LoVo (cell line): Measurements from ENCODE around the gene TFAP2A.

Experiments used
- DNase-seq: peaks from one replicate; pipeline ENCODE4 v3.0.0-alpha.2; 2016; ENCODE audit warnings: low spot score

Gene TFAP2A

GRCh38 chr6:10412461-10413261 lies 2.2 kb downstream of the TFAP2A start:
- DNase-seq = peak; percentile 78

GRCh38 chr6:10411971-10412460 lies 2.9 kb downstream of the TFAP2A start:
- DNase-seq = peak; percentile 78

GRCh38 chr6:10411131-10411970 lies 3.5 kb downstream of the TFAP2A start:
- DNase-seq = no peak

DNA sequence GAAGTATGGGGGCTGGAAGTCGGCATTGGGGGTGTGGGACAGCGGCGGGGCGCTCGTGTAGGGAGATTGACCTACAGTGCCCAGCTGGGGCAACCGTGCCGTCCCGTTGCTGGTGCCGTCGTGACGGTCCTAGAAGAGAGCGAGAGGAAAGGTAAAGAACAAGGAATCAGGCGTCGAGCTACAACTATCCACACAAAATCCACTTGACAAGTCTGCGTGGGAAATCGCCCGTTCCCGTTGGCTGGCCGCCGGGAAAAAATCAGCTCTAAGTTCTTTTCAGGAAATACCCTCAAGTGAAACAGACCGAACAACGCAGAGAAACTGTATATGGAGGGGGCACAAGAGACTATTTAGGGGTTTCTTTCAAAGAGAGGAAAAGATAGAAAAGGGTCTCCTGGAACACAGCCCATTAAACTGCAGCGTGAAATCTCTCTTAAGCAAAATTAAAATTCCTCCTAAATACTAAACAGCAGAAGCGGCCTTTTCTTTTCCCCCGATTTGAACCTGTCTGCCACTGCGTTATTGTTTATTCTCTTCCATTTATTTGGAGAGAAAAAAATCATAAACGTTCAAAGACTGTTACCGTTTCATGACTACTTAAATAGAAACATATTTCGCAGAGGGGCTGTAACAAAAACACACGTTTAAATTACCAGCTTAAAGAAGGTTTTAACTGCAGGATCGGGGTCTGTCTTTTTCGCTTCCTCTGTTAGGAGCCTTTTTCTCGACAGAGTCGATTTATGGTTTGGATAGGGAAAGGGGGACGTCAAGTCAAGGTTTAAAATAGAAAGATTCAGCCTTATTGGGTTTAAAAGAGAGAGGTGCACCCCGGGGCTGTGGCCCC lies 4.4 kb downstream of the TFAP2A start:
- DNase-seq = no peak

GRCh38 chr6:10409731-10410206 lies 5.1 kb downstream of the TFAP2A start:
- no peak for DNase-seq

DNA sequence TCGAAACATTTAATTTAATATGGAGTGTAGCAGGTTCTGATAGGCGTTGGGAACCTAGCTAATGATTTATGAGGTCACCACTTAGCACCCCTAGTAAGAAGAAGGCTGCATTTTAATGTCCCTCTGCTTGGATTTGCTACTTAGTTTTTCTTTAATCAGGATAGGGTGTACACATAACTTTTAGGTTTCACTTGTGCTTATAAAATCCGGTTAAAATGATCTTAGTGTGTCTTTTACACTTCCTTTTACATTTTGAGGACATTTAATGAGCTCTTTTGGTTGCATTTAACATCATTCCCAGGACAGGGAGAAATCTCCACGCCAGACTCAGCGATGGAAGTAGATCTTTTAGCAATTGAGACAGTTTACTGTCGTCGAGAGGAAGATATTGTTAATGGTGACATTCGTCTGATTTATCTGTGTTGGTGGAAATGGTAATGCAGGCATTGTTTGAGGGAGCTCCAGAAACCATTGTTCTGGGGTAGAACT lies 5.6 kb downstream of the TFAP2A start:
- no peak for DNase-seq

GRCh38 chr6:10408457-10408856 lies 6.4 kb downstream of the TFAP2A start:
- DNase-seq = no peak

DNA sequence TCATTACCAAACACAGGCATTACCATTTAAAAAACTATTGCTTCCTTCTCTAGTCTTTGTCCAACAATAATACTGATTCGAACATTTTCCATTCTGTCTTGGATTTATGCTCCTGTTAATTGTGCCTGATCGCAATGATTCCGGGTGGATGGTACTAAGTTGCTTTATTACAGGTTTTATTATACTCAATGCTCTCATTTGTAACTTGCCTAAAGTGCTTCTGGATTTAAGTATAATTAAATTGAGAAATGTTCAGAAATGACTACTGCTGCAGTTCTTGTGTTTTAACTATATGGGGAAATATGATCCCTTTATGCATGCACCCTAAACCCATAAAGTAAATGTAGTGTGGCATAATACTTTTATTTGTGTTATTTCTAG lies 7.2 kb downstream of the TFAP2A start:
- no peak for DNase-seq

GRCh38 chr6:10407018-10407673 lies 7.7 kb downstream of the TFAP2A start:
- DNase-seq = no peak

DNA sequence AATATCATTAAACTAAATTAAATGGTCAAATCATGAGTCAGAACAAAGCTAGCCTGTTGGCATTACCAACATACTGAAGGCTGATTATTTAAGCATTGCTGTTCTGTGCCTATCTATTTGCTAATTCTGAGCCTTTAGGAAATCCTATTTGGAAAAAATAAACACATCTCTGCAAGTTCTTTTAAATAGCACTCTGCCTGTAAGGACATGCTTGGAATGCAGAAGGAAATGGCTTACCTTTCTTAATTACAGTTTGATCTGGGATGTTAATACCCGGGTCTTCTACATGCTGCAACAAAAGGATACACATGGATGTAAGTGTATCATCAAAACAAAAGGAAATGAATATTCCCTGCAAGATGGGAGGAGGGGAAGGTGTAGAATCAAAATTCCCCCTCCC lies 8.3 kb downstream of the TFAP2A start:
- DNase-seq = no peak

DNA sequence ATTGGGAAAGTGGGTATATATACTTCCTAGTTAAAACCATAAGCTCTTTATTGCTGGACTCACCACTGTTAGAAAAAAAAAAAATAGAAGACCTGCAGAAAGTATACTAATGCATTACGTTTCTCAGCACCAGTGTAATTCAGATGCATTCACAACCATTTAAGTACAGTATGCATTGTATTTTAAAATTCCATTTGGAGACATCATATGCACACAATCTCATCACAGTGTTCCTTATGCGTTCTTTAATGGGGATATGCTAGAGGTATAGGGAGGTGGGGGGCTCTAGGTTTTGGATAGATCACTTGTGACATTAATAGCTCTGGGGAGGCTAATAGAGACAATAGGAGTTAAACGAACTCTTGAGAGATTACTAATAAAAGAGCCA lies 9.4 kb downstream of the TFAP2A start:
- DNase-seq = no peak

DNA sequence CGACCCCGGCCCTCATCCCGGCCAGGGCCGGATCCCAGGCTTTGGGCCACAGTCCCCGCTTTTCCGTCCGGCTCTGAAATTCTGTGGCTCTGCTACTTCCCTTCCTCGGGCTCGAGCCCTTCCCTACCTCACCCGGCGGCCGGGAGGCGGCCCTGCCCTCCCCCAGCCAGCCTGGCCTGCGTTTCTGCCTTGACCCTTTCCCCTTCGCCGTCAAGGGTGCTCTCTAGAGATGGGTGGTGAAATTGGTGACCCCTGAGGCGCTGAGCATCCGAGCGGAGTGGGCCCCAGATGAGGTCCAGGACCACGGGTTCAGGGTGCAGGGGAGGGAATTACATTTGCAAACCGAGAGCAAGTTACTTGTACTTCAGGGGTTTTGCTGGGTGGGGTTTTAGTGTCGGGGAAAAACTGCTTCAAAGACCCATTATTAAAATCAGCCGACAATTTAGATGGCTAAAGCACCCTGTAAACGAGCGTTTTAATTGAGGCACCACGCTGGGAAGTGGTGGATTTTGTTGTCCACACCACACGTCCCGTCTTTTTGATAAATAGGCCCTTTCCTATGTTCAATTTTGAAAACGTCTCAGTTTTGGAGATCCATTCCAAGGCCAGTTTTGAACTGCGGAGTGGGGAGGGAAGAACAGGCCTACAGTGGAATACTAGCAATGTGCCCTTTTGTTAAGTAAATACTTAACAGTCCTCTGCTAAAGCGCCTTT lies 9.9 kb downstream of the TFAP2A start:
- no peak for DNase-seq

DNA sequence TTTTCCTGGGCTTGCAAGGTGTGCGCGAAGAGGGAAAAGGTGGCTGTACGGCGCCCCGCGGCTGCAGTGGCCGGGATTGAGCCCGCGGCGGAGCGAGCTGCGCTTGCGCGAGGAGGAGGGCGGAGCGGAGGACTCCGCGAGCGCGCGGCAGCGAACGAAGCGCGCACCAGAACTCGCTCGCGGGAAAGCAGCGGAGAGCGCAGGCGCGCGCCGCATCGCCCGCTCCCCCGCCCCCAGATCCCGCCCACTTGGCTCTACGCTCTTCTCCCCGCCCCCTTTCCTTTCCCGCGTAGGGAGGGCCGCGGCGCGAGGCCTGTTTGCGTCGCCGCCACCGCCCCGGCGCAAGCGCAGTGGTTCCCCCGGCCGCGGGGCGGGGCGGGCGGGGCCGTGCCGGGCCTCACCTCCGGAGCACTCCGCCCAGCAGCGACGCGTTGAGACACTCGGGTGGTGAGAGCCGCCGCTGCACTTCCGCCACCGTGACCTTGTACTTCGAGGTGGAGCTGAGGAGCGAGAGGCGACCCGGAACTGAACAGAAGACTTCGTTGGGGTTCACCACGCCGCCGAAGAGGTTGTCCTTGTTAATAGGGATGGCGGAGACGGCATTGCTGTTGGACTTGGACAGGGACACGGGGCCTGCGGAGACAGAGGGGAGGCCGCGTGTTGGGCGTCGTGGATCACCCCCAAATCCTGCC lies 10.6 kb downstream of the TFAP2A start:
- peak; percentile 97 for DNase-seq

DNA sequence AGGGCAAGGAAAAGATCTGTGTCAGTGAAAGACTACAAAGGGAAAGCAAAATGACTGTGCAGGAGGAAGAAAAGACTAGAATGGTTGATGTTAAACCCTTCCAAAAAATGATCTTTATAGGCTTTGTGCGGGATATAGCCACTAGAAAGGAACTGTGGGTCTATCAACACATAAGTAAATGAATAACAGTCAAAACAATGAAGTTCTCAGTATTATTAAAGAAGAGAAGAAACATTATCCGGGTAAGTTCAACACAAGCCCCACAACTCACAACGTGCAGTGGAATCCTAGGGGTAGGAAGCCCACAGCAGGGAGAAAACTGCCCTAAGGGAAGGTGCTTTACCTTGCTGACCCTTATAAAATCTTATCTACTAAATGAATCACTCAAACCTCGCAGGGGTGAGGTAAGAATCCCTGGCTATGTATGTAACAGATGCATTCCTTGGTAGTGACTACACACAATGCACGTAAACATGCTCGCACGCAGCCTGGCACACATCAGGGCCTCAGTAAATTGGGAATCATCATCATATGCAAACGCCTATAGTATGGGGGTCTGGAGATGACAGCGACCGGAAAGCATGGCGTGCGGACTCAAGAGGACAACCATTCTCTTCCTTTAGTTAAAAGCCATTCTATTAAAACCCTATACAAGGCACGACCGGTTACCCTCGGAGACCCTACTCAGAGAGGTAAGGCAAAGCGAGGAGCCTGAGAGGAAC lies 11.3 kb downstream of the TFAP2A start:
- DNase-seq = peak; percentile 89

DNA sequence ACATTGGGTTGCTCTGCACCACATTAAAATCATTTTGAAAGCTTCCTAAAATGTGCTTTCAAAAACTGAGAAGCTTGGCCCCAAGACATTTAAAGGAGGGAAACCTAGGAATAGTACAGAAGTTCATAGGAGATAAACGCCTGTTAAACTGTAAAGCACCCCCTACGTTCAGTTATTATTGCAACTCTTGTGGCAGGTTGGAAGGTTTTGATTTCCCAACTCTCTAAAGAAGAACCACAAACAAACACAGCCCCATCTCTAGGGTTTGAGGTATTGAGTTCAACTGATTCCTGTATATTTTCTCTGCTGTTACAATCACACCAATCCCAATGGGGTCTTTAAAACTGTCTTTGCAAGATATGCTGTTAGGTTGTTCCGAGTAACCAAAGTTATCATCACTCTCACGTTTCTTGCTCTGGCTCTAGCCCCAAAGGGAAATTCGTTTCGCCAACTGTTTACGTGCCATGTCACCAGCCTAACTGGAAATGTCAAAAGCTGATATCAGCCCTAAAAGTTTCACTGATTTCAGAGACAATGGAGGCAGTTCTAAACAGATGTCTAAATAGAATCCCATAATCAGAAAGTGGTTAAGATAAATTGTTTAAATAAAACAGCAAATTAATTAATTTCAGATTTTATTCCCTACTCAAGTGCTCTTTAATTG lies 12.1 kb downstream of the TFAP2A start:
- DNase-seq = no peak

DNA sequence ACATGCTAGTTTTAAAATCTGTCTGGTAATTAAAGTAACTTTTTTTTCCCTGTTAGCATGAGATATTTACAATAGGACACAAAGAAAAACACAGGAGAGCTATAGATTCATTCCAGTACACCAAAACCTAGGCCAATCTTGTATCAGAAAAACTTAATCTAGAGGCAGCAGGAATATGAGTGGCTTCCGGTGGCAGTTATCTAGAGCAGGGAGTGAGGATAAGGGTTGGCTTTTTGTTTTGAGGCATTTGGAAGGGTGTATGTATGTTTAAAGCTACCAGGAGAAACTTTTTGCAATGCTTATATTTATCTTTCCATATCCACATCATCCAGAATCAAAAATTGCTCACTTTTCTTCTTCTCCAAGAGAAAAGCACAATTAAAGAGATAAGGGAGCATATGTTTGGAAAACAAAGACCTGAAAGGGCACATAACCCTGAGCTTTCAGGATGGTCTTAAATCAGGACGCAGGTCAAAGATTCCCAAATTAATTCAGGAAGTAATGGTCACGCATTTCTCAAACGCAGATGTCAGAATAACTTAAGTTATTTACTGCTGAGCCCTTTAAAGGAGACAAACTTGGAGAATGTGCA lies 13.1 kb downstream of the TFAP2A start:
- DNase-seq = no peak

DNA sequence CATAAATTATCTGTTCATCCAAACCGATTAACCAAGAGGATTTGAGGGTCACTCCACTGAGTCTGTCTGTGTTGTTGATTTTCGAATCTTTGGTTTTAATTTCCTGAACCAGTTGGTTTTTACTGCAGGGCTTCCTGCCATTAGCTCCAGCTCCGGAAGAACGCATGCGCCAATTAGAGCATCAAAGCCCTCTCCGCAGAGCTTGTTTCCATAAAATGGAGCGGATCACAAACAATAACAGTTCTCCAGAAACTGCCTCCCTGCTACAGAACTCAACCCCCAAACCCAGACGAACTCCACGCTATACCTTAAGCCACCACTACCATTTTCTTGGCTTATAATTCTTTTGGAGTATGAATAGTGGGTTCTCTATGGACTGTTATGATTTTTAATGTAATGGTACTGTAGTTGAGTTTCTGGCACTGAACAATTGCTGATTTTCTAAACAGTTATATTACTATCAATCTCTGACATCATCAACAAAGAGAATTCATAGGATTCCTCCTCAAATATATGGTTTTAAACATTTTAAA lies 13.8 kb downstream of the TFAP2A start:
- no peak for DNase-seq

DNA sequence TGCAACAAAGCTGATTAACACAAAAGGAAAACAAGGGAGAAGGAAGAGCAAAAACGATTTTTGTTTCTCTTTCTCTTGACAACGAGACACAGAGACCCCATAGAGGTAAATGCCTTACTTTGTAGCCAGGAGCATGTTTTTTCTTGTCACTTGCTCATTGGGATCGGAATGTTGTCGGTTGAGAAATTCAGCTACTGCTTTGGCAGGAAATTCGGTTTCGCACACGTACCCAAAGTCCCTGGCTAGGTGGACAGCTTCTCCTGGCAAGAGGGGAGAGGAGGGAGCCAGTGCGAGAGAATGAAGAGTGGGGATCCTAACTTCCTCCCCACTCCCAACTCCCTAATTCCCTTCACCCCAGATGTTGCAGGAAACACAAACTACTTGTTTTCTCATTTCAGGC lies 14.5 kb downstream of the TFAP2A start:
- DNase-seq = no peak
